HepG2 (cell line): Measurements from ENCODE around the gene NDUFAF5. TPM values are rescaled to one million over a fixed set of nuclear protein-coding genes. Genes with fewer than 3 reads are reported as not detected.

Source experiments
- ARID2 ChIP-seq: sonication (generic); formaldehyde crosslinking; IDR thresholded peaks from 2 replicates; pipeline ENCODE4 v1.8.1; 2022; ENCODE audit warnings: mild to moderate bottlenecking, missing genetic modification reagents, borderline replicate concordance
- DNMT1 ChIP-seq: sonication (generic); formaldehyde crosslinking; IDR thresholded peaks from 2 replicates; pipeline ENCODE4 v1.5.1; 2020; ENCODE audit warnings: mild to moderate bottlenecking, missing genetic modification reagents
- HNRNPUL1 ChIP-seq: fragments of 200-400 bp; formaldehyde crosslinking; IDR thresholded peaks from 2 replicates; pipeline ENCODE4 v1.6.1; 2017; ENCODE audit warnings: low read depth, mild to moderate bottlenecking, low read length, moderate library complexity
- MTA3 ChIP-seq: sonication (generic); formaldehyde crosslinking; IDR thresholded peaks from 2 replicates; pipeline ENCODE4 v1.4.0; 2020; ENCODE audit warnings: missing genetic modification reagents
- MTF1 ChIP-seq: sonication (generic); formaldehyde crosslinking; IDR thresholded peaks from 2 replicates; pipeline ENCODE4 v1.5.0; 2020; ENCODE audit warnings: missing genetic modification reagents
- NPAS2 ChIP-seq: sonication (generic); formaldehyde crosslinking; IDR thresholded peaks from 2 replicates; pipeline ENCODE4 v1.8.0; 2022; ENCODE audit warnings: mild to moderate bottlenecking, missing genetic modification reagents, borderline replicate concordance
- SKIL ChIP-seq: sonication (generic); formaldehyde crosslinking; IDR thresholded peaks from 2 replicates; pipeline ENCODE4 v1.8.0; 2022; ENCODE audit warnings: missing genetic modification reagents, mild to moderate bottlenecking, moderate library complexity, borderline replicate concordance
- SUZ12 ChIP-seq: fragments of 150-350 bp; IDR thresholded peaks from 2 replicates; pipeline ENCODE4 v1.6.1; 2014; ENCODE audit warnings: low read depth, low read length
- TAF15 ChIP-seq: fragments of 200-400 bp; formaldehyde crosslinking; IDR thresholded peaks from one replicate; pipeline ENCODE4 v1.6.1; 2018; ENCODE audit warnings: mild to moderate bottlenecking, low read depth, low read length; ENCODE audit not compliant: poor library complexity, severe bottlenecking
- TFDP2 ChIP-seq: sonication (generic); formaldehyde crosslinking; IDR thresholded peaks from 2 replicates; pipeline ENCODE4 v1.4.0; 2020; ENCODE audit warnings: missing genetic modification reagents
- XRCC5 ChIP-seq: fragments of 200-400 bp; formaldehyde crosslinking; optimal IDR thresholded peaks from 2 replicates; pipeline ENCODE3; 2017; ENCODE audit warnings: mild to moderate bottlenecking, low read length
- ZBTB7A ChIP-seq: sonication (generic); formaldehyde crosslinking; IDR thresholded peaks from 2 replicates; pipeline ENCODE4 v1.8.0; 2022; ENCODE audit warnings: mild to moderate bottlenecking, missing genetic modification reagents
- ZGPAT ChIP-seq: IDR thresholded peaks from 2 replicates; pipeline ENCODE4 v1.6.1; 2016; ENCODE audit warnings: mild to moderate bottlenecking
- ZHX2 ChIP-seq, 2 experiments: sonication (generic) in 1 of 2; formaldehyde crosslinking in 1 of 2; IDR thresholded peaks; 2 replicates each; pipeline versions ENCODE4 v1.6.1 to v1.9.0; 2014 to 2022; ENCODE audit warnings: antibody characterized with exemption in 1 of 2, borderline replicate concordance in 1 of 2, inconsistent platforms in 1 of 2, low read depth in 1 of 2, missing genetic modification reagents in 1 of 2
- ZNF230 ChIP-seq: sonication (generic); formaldehyde crosslinking; IDR thresholded peaks from 2 replicates; pipeline ENCODE4 v1.4.0; 2020; ENCODE audit warnings: mild to moderate bottlenecking, missing genetic modification reagents
- ZNF382 ChIP-seq: sonication (generic); formaldehyde crosslinking; IDR thresholded peaks from 2 replicates; pipeline ENCODE4 v1.5.0; 2020; ENCODE audit warnings: missing genetic modification reagents, mild to moderate bottlenecking, borderline replicate concordance
- ZNF724P ChIP-seq: sonication (generic); formaldehyde crosslinking; IDR thresholded peaks from 2 replicates; pipeline ENCODE4 v1.8.0; 2022; ENCODE audit warnings: missing genetic modification reagents, borderline replicate concordance
- ZNF777 ChIP-seq: sonication (generic); formaldehyde crosslinking; IDR thresholded peaks from 2 replicates; pipeline ENCODE4 v1.4.0; 2020; ENCODE audit warnings: missing genetic modification reagents
- polyA plus RNA-seq, 8 experiments: library from polyadenylated mRNA; depleted of rRNA in 3 of 8; stranded (reverse) in 7 of 8; unstranded in 1 of 8; fragments of >200 nt; fragmentation: Illumina TruSeq in 4 of 8; extraction: Trizol in 4 of 8; gene quantifications; 2 replicates each; pipeline versions ENCODE4 v1.2.1 to v1.2.3, GENCODE V29; 2011 to 2016; ENCODE audit warnings: low read depth in 4 of 8, missing spikeins in 1 of 8, mixed read lengths in 1 of 8; ENCODE audit not compliant: insufficient read depth in 1 of 8
- total RNA-seq, 5 experiments: library from RNA; depleted of rRNA; stranded (reverse); fragments of >200 nt; fragmentation: Illumina TruSeq; extraction: Trizol; gene quantifications; 2 replicates each; pipeline ENCODE4 v1.2.3, GENCODE V29; 2016; ENCODE audit warnings: low read depth in 1 of 5

Gene NDUFAF5
- total and polyA plus RNA-seq, 2 of the 13 experiments (the other 11 are each of a cell fraction or from before 2014, with no cell fraction given): 23.1 to 66.7 TPM

GRCh38 chr20:13784893-13785715 lies at the start of gene NDUFAF5, which contains the start of gene ESF1 (continued):
- TF ChIP-seq ZBTB7A (CRISPR knock-in tag) (peak; percentile 94; the same call in 1 of the 2 replicates), HNRNPUL1 (no peak), ZGPAT (peak; percentile 97), MTF1 (peak; percentile 89; the same call in 1 of the 2 replicates), DNMT1 (peak; percentile 96; the same call in 1 of the 2 replicates), SUZ12 (peak; percentile 70), ZHX2 (IDR thresholded peaks at IDR 0.05; ENCODE audit: low read depth) (peak; percentile 89), ZHX2 (CRISPR knock-in tag; IDR thresholded peaks at IDR 0.05; ENCODE audit: borderline replicate concordance) (peak; percentile 98), ZNF230 (CRISPR knock-in tag) (peak; percentile 96), MTA3 (no peak), SKIL (CRISPR knock-in tag) (peak; percentile 82; the same call in 1 of the 2 replicates), ARID2 (CRISPR knock-in tag) (no peak), NPAS2 (CRISPR knock-in tag) (no peak), ZNF777 (CRISPR knock-in tag) (peak; percentile 48; the same call in 1 of the 2 replicates), TFDP2 (CRISPR knock-in tag) (peak; percentile 92), ZNF382 (CRISPR knock-in tag) (no peak), ZNF724P (CRISPR knock-in tag) (no peak; the same call in 1 of the 2 replicates), XRCC5 (peak; percentile 97), TAF15 (no peak)
